Measurements from ENCODE around the gene PAPPA.

Gene PAPPA

DNA sequence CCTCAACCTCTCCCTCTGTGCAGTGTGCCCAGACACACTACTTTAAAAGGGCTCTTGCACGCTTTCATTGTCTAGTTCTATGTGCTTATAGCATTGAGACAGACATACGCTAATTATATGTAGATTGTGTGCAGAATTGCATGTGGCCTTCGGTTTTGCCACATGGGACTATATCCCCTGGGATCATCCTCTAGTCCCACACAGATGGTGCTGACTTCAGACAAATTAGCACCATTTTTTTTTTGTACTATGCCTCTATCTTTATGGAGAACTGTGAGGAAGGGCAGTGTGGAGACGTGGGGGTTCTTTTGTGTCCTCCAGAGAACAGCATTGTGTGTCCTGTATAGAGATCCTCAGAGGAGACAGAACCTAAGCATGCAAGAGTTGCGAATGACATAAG, 29.3 kb downstream of the PAPPA start:
- no peak for DNase-seq (ENCODE audit: low read depth in 2 of 2, low spot score in 1 of 2)

DNA sequence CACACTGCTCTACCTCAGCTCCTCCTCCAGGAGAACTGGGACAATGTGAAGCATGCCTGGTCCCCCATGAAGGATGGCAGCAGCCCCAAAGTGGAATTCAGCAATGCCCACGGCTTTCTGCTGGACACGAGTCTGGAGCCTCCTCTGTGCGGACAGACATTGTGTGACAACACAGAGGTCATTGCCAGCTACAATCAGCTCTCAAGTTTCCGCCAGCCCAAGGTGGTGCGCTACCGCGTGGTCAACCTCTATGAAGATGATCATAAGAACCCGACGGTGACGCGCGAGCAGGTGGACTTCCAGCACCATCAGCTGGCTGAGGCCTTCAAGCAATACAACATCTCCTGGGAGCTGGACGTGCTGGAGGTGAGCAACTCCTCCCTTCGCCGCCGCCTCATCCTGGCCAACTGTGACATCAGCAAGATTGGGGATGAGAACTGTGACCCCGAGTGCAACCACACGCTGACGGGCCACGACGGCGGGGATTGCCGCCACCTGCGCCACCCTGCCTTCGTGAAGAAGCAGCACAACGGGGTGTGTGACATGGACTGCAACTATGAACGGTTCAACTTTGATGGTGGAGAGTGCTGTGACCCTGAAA, 34.1 kb downstream of the PAPPA start:
- DNase-seq (ENCODE audit: low read depth in 2 of 2, low spot score in 1 of 2), result no peak

DNA sequence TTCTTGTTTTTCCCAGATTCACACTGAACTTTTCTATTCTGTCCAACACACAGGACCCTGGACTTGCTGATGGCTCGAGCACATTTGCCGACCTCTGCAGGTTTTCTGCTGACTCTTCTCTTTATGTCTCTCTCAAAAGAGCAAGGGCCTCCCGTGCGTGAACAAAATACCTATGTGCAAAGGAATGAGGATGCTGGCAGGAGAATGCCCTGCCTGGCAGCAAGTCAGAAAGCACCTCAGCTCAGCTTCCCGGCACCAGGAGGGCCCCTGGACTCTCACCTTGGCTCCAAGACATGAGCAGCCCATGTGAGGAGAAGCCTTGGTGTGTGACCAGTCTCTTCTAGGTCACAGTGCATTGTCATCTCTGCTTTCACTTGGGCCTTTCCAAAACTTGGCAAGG, 36.1 kb downstream of the PAPPA start:
- no peak for DNase-seq (ENCODE audit: low read depth in 2 of 2, low spot score in 1 of 2)

DNA sequence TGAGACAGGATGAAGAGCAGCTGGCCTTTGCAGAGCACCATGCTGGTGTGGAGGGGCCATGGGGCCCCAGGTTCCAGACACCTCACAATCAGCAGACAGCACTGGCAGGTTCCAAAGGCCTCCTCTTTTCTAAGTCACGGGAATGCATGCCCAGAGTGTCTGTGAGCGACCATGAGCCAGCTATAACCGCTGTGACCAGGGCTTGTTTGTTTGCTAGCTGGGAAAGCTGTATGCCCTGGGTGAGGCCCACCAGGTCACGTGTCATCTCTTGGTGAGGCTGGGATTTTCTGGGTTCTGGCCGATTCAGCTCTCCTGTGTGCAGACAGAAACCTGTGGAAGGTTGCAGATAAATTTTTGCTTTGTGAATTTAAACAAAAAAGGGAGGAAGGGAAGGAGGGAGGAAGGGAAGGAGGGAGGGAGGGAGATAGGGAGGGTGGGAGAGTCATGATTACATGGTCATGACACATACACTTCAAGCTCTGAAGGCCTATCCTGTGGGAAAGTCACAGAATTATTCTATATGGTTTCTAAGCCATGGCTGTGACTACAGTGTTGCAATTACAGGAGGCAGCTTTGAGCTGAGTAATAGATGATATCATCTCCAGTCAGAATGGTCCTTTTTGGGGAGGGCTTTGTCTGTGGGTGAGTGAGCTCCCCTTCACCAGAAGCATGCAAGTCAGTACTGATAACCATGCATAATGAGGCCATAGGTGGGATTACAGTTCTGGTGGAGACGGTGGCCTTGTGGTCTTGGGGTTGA, 37.2 kb downstream of the PAPPA start:
- no peak for DNase-seq (ENCODE audit: low read depth in 2 of 2, low spot score in 1 of 2)

DNA sequence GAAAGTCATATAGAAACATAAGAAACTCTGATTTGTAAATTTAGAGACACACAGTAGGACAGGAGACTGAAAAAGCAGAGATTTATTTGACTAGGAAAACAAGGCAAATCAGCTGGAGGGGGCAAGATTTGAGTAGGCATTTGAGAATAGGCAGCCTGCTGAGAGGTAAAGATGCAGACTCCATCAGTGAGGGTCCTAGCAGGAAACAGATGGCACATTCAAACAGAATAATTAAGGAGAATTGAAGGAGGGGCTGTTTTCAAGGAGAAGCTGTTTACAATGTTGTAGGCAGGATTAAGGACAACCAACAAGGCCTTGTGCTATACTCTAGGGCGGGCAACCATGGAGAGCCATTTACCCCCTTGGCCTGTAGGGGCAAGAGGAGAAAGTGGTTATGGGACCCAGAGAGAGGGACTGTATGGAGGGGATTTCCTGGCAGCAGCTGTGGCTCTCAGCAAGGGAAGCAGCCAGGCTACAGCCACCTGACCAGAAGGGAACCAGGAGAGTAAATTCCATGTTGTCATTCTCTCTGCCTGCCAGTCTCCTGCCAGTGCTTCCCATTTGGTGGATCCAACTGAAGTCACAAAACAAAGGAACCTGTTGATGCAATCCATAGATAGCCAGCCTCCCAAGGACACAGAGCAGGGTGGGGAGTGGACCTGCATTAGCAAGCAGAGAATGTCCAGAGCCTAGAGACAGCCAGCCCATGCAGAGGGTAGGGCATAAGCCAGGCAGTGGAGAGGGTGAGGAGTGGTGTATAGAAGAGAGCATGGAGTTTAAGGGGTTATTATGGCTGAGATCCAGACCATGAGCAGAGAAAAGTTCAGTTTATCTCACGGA, 38.2 kb downstream of the PAPPA start:
- no peak for DNase-seq (ENCODE audit: low read depth in 2 of 2, low spot score in 1 of 2)

DNA sequence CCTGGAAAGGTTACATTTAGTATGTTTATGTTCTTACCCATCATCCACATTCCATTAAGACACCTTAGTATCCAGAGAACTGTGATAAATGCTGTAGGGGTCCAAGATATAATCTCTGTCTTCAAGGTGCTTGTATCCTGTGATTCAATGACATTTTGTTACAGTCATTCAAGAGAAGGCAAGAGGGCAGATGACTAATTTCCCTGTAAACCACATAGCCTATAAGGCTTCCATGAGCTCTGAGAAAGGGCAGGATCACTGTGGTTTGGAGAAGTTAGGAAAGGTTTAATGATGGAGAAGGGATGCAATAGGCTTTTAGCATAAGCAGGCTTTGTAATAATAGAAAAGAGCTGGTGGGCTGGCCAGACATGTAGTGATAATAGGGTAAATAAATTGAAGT, 40.0 kb downstream of the PAPPA start:
- DNase-seq (ENCODE audit: low read depth in 2 of 2, low spot score in 1 of 2), result no peak

DNA sequence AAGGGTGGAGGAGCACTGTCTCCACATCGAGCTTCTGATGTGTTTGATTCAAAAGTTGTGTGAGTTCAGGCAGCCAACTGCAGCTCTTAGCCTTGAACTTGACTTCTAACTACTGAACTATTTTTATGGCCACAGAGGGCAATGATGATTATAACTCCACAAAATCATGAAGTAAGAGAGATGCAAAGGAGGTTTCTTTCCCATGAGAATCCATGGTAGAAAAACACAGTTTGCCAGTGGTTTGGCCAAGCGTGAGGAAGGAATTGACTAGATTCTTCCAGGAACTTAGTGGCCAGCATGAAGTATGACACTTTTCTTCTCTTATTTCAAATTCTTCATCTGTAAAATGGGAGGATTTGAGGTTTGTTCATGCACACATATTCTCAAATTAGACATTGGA, 43.2 kb downstream of the PAPPA start:
- DNase-seq (ENCODE audit: low read depth in 2 of 2, low spot score in 1 of 2), result no peak

DNA sequence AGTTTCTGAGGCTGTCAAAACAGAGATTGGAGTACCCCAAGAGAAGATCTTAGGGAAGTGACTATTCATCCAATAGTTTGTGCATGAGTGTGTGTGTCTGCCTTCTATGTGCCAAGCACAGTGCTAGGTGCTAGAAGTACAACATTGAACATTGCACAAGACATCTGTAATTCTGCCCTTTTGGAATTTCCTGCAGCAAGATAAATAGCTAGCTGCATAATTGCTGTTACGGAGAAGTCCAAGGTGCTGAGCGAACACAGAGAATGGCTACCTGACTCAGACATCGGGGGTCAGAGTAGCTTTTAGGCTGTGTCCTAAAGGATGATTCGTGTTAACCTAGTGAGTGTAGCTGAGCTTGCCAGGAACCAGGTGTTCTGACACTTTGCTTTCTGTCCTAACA, 44.8 kb downstream of the PAPPA start:
- no peak for DNase-seq (ENCODE audit: low read depth in 2 of 2, low spot score in 1 of 2)

DNA sequence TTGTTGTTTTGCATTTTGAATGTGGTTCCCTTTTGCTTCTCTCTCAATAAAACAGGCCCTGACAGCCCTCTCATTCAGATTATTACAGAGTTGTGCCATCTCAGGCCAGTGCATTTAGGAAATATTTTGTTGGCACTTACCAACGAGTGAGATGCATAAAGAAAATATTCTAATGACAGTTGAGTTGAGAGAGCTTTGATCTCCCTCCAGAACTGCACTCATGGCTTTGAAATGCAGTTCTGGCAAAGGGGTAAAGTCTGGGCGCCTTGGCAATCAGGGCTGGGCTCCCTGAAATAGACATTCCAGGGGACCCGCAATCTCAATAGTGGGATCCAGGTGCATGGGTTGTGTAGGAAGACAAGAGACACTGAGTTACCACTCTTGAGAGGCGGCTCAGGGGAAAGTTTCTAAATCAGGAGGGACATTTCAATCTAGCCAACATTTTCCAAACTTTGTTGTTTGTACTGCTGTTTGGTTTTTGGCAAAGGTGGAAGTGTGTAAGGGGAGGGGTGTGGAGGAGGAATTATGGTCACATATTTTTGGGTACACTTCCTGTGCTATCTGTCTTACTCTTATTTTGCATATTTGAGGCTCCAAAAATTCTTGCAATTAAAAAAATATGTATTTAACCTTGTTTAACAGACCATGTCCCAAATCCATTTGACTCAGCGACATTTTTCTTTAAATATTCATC, 48.8 kb downstream of the PAPPA start:
- no peak for DNase-seq (ENCODE audit: low read depth in 2 of 2, low spot score in 1 of 2)

DNA sequence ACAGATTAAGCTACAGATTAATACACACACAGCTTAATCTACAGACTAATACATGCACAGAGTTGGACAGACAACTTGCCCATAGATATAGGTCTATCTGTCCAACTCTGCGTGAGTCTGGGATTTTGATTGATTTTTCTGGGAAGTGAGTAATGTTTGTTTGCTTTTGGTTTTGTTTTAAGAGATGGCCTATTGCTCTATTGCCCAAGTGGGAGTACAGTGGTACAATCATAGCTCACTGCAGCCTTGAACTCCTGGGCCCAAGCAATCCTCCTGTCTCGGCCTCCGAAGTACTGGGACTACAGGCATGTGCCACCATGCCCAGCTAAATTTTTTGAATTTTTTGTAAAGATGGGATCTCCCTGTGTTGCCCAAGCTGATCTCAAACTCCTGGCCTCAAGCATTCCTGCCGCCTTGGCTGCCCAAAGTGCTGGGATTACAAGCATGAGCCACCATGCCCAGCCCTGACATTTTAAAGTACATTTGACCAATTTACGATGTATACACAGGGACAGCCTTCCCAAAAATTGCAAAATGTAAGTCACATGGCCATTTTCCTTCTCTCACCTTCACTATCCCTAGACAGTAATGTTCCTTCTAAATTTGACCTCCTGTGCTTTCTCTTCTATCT, 50.8 kb downstream of the PAPPA start:
- no peak for DNase-seq (ENCODE audit: low read depth in 2 of 2, low spot score in 1 of 2)

DNA sequence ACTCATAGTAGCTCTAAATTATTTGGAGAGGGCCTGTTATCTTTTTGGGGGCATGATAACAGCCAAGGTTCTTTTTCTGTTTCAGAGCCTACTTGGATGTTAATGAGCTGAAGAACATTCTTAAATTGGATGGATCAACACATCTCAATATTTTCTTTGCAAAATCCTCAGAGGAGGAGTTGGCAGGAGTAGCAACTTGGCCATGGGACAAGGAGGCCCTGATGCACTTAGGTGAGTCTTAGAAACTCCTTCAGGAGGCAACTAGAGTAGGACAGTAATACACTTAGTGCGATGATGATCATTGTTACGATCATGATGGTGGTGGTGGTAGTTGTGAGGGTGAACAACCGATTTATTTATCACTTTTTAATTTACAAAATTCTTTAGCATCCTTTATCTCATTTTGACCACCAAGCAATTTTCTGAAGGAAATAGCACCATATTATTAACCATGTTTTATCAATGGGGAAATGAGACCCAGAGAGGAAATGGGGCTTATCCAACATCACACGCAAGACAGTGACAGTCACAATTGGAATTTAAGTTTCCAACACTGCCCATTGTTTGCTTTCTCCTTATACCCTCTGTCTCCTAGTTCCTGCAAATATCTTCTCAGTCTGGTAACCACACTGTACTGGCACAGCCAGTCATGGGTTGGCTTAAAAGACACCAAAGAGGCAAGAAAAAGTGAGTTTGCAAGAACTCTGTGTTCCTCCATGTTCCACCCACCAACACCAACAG, 54.0 kb downstream of the PAPPA start:
- DNase-seq (ENCODE audit: low read depth in 2 of 2, low spot score in 1 of 2), result no peak

DNA sequence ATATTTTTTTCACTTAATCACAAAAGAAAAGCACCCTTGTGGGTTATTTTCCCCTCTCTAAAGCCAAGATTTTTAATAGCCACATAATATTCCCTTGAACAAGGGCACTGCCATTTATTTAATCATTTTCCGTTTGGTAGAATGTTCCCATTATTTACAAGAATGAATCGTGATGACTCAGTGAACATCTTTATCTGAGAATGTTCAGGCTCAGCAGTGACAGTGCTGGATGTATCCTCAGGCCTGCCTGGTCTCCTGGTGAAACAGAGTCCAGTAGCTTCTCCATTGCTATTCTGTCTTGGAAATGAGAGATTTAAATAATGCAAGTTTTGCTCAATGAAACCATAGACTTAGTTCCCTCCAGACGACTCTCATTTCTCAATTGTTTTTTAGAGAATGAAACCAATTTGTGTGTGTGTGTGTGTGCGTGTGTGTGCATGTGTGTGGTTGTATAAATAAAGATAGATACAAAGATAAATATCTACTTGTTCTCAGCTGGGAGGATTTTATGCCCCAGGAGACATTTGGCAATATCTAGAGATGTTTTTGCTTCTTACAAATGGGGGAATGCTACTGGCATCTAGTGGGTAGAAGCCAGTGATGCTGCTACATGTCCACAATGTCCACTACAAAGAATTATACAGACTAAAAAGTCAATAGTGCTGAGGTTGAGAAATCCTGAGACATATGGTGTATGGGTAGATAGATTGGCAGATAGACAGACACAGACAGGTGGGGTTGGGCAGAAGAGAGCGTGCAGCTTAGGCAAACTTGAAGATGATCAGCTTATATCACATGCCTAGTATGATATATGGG, 55.0 kb downstream of the PAPPA start:
- no peak for DNase-seq (ENCODE audit: low read depth in 2 of 2, low spot score in 1 of 2)

DNA sequence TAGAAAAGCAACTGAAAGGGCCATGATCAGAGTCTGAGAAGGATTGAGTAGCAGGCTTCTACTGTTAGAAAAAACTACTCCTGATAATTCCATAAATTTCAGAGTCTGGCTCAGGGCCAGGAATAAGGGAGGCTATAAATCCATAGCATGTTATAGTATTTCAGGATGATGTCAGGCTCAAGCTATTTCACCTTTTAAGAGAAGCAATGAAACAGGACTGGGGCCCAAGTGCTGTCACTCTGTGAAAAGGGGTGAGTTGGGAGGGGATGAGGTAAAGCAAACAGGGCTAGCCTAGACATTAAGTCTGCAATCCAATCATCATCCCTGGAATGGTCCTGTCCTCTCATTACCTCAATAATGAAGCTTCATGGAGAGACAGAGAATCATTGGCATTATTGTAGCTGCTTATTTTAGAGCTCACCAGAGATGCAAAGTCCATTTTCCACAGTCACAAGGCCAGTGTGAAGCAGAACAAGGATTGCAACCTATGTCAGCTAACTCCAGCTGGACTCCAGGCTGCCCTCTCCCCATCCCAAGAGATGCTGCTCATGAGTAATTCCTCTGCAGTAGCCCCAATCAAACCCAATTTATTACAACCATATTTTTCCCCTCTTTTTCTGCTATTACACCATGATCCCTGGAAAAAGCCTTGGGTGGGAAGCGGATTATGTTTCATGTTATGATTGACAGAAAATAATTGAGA, 56.0 kb downstream of the PAPPA start:
- no peak for DNase-seq (ENCODE audit: low read depth in 2 of 2, low spot score in 1 of 2)

DNA sequence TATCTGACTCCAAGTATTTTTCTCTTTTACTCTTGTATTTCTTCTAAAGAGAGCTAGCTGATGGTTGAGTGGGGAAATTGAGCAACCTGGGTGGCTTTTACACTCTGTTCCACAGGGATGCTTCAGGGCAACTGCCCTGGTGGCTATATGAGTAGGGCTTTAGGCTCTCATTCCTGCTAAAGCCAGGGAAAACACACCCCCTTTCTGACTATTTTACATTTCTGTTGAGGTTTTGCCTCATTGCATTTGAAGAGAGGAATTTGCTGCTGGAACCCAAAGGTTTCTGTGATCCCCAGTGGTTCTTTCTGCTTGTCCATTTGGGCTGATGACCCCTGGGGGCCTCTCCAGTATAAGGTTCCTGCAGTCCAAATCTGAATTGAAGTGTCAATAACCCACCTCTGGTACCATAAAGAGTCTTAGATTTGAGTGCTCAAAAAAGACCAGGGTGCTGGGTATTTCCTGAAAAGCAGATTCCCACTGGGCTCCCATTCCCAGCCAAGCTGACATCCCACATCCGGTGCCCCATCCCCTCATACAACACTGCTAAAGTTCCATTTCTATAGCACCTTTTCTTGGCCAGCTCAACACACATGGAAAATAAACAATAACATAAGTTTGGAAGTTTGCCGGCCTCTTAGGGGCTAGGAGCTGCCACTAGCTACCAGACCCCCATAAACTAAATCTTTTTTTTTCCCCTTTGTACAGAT, 59.5 kb downstream of the PAPPA start:
- DNase-seq (ENCODE audit: low read depth in 2 of 2, low spot score in 1 of 2), result no peak

DNA sequence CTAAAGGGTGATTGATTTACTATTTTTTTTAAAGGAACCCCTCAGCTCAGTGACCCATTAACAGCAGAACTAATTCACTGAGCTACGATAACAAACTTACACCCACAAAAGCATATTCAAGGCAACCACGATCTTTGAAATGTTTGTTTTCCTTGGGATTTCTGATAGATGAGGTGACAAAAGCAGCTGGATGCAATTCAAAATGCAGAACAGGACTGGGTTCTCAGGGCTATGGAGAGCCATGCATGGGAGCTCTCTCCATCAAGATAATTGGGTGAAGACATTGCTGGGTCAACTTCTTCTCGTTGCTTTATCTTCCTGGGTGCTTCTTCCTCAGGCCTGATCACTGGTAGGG, 60.1 kb downstream of the PAPPA start:
- DNase-seq (ENCODE audit: low read depth in 2 of 2, low spot score in 1 of 2), result no peak

DNA sequence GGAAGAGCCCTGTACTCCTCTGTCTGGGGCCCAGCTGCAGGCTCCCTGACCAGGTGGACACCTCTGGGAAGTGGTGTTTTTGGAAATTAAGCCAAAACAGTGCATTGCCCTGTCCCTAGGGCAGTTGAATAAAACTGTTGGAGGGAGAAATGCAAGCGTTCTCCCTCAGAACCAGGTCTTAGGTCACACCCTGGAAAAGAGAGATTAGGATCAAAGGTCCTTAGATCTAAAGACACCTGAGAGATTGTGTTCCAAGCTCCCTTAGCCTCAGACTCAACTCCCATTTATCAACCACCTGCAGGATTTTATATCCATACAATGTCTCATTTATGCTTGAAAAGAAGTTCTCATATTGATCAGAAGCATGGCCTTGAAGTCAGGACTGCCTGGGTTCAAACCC, 64.8 kb downstream of the PAPPA start:
- DNase-seq (ENCODE audit: low read depth in 2 of 2, low spot score in 1 of 2), result no peak

DNA sequence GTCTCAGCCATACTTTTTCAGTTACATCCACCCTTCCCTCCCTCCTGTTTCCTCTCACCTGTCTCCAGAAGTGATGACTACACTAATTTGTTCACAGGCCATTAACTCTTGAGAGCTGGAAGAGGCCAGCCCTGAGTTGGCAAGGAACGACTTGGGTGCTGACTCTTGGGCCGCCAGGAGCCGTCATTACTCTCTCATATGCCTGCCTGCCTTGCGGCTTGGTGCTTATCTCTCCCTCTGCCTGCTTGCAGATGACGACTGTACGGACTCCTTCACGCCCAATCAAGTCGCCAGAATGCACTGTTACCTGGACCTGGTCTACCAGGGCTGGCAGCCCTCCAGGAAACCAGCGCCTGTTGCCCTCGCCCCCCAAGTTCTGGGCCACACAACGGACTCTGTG, 66.1 kb downstream of the PAPPA start:
- DNase-seq (ENCODE audit: low read depth in 2 of 2, low spot score in 1 of 2), result no peak

DNA sequence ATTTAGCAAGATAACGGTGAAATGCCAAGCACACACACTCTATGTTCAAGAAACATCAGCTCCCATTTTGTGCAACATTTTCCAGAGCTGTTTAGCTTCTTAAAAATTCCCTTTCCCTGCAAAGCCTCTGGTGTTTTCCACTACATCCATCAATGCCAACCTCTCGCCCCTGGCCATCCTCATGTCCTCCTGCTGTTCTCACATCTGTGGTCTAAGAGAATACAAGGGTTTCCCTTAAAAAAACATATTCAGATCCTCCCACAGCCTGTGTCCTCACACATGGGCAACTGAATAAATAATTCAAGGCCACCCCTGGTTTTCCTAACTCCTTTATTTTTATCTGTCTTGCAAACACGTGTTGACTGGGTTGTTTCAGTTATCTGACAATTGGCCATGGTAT, 70.3 kb downstream of the PAPPA start:
- no peak for DNase-seq (ENCODE audit: low read depth in 2 of 2, low spot score in 1 of 2)
